K562 (cell line): ENCODE measurements around the gene RPL7A. TPM values are rescaled to one million over a fixed set of nuclear protein-coding genes. Genes with fewer than 3 reads are reported as not detected.

ENCODE experiments used
- ATAC-seq: fragments of 200-7000 bp; cut with Tn5 transposase; 3 replicates; pipeline ENCODE4 v1.9.1; 2020; ENCODE audit warnings: moderate library complexity
- BruUV-seq: library from RNA; stranded (reverse); fragments of 400-500 nt; replicated peaks from 2 replicates; lab custom pipeline; 2021; lab: Mats Ljungman, UMichigan
- CTCF ChIA-PET: fragments of 300-600 bp; formaldehyde crosslinking; extraction: SDS; loops from one replicate; lab custom pipeline; 2021; ENCODE audit warnings: low intra/inter-chr PET ratio; lab: Yijun Ruan, JAX
- POLR2A ChIA-PET: fragments of 300-600, 350-650 bp; sonication (Branson Sonifier 250); formaldehyde crosslinking; extraction: SDS; loops from one replicate; lab custom pipeline; 2021; ENCODE audit warnings: antibody characterized with exemption, inconsistent platforms; lab: Yijun Ruan, JAX
- DNase-seq, 4 experiments: peaks; one replicate each; pipeline versions ENCODE4 v3.0.0 to v3.0.0-alpha.2; 2011 to 2018; ENCODE audit warnings: low spot score in 3 of 4, mixed read lengths in 3 of 4; ENCODE audit errors: extremely low read depth in 1 of 4
- FAIRE-seq: peaks from 2 replicates; lab custom pipeline; 2011; peaks lifted over from hg19 to GRCh38; lab: Jason Lieb, UNC
- H2AFZ ChIP-seq: 2 replicates; pipeline ENCODE4 v1.6.0; 2011; ENCODE audit warnings: low read depth, low read length, control low read depth, inconsistent platforms
- H3K27ac ChIP-seq: fragments of 200-600 bp; 3 replicates; pipeline ENCODE4 v1.8.0; 2011; ENCODE audit warnings: low read depth, mild to moderate bottlenecking, control low read depth, inconsistent platforms, low read length, moderate library complexity, mixed read lengths; ENCODE audit errors: extremely low read depth
- H3K27me3 ChIP-seq, 2 experiments: fragments of 300-600 bp in 1 of 2; 2 replicates in 1 of 2; 3 replicates in 1 of 2; pipeline versions ENCODE4 v1.6.0 to v1.8.0; 2011; ENCODE audit warnings: inconsistent platforms in 2 of 2, low read length in 2 of 2, mild to moderate bottlenecking in 1 of 2, mixed read lengths in 1 of 2, moderate library complexity in 1 of 2; ENCODE audit not compliant: control insufficient read depth in 2 of 2, insufficient read depth in 2 of 2
- H3K36me3 ChIP-seq: fragments of 300-600 bp; 3 replicates; pipeline ENCODE4 v1.8.0; 2011; ENCODE audit warnings: mild to moderate bottlenecking, low read length, inconsistent platforms; ENCODE audit not compliant: control insufficient read depth, insufficient read depth
- H3K4me1 ChIP-seq, 2 experiments: fragments of 200-600 bp in 1 of 2; replicated peaks in 1 of 2; 2 replicates in 1 of 2; 3 replicates in 1 of 2; pipeline versions ENCODE4 v1.5.1 to v1.8.0; 2011; ENCODE audit warnings: inconsistent platforms in 2 of 2, low read length in 2 of 2, mild to moderate bottlenecking in 1 of 2, mixed read lengths in 1 of 2, moderate library complexity in 1 of 2; ENCODE audit not compliant: control insufficient read depth in 2 of 2, insufficient read depth in 2 of 2
- H3K4me2 ChIP-seq: 2 replicates; pipeline ENCODE4 v1.6.1; 2011; ENCODE audit warnings: low read length, control low read depth, inconsistent platforms, mixed read lengths; ENCODE audit not compliant: insufficient read depth
- H3K4me3 ChIP-seq: fragments of 200-600 bp; sonication (generic), shearing (Covaris generic); 2 replicates; pipeline ENCODE4 v1.5.1; 2016; ENCODE audit warnings: control low read depth, inconsistent platforms
- H3K79me2 ChIP-seq: fragments of 200-600 bp; 3 replicates; pipeline ENCODE4 v1.8.0; 2011; ENCODE audit warnings: low read length, inconsistent platforms; ENCODE audit not compliant: control insufficient read depth, insufficient read depth
- H3K9ac ChIP-seq, 2 experiments: 2 replicates each; pipeline versions ENCODE4 v1.6.0 to v1.6.1; 2011; ENCODE audit warnings: low read depth in 2 of 2, low read length in 2 of 2, control low read depth in 1 of 2, inconsistent platforms in 1 of 2, mild to moderate bottlenecking in 1 of 2, mixed read lengths in 1 of 2; ENCODE audit not compliant: insufficient read depth in 1 of 2
- H3K9me1 ChIP-seq: one replicate; pipeline ENCODE4 v1.6.0; 2011; ENCODE audit warnings: inconsistent platforms, mild to moderate bottlenecking, low read length, moderate library complexity; ENCODE audit not compliant: control insufficient read depth, insufficient read depth
- H3K9me3 ChIP-seq: replicated peaks from 2 replicates; pipeline ENCODE4 v1.5.1; 2011; ENCODE audit warnings: low read depth, low read length, inconsistent platforms; ENCODE audit not compliant: control insufficient read depth, insufficient read depth
- H4K20me1 ChIP-seq: replicated peaks from 2 replicates; pipeline ENCODE4 v1.6.1; 2011; ENCODE audit warnings: low read length, inconsistent platforms, mixed read lengths; ENCODE audit not compliant: control insufficient read depth, insufficient read depth
- ARID3A ChIP-seq: IDR thresholded peaks from 2 replicates; pipeline ENCODE4 v1.6.1; 2012; ENCODE audit warnings: low read depth, low read length, improper control_type of control experiment, borderline replicate concordance
- CCAR2 ChIP-seq: fragments of 200-400 bp; formaldehyde crosslinking; IDR thresholded peaks from 2 replicates; pipeline ENCODE4 v1.6.1; 2017; ENCODE audit warnings: mild to moderate bottlenecking, low read depth, low read length
- E2F1 ChIP-seq: sonication (generic); formaldehyde crosslinking; IDR thresholded peaks from 2 replicates; pipeline ENCODE4 v1.8.1; 2023; ENCODE audit warnings: mild to moderate bottlenecking, missing genetic modification reagents, moderate library complexity
- MEIS2 ChIP-seq: fragments of 450-650 bp; IDR thresholded peaks from 2 replicates; pipeline ENCODE4 v1.6.1; 2014; ENCODE audit warnings: mild to moderate bottlenecking; ENCODE audit not compliant: partially characterized antibody
- MIER1 ChIP-seq: fragments of 450-650 bp; IDR thresholded peaks from 2 replicates; pipeline ENCODE4 v1.6.1; 2016; ENCODE audit warnings: antibody characterized with exemption, mild to moderate bottlenecking, low read depth
- MITF ChIP-seq: IDR thresholded peaks from 2 replicates; pipeline ENCODE4 v1.6.1; 2014; ENCODE audit warnings: antibody characterized with exemption
- MTA1 ChIP-seq: fragments of 450-650 bp; IDR thresholded peaks from 2 replicates; pipeline ENCODE4 v1.6.1; 2017; ENCODE audit warnings: borderline replicate concordance
- PCBP1 ChIP-seq: fragments of 200-400 bp; formaldehyde crosslinking; IDR thresholded peaks from 2 replicates; pipeline ENCODE4 v1.6.1; 2018; ENCODE audit warnings: mild to moderate bottlenecking, low read depth, low read length; ENCODE audit not compliant: poor library complexity, severe bottlenecking
- TCF3 ChIP-seq: sonication (generic); formaldehyde crosslinking; IDR thresholded peaks from 2 replicates; pipeline ENCODE4 v1.4.0; 2020; ENCODE audit warnings: mild to moderate bottlenecking, missing genetic modification reagents
- WGBS: fragments of 100-300 bp; shearing (Covaris generic); methylation state at CpG from one replicate; pipeline ENCODE4 v1.1.6; 2016; ENCODE audit warnings: low coverage, mixed read lengths; ENCODE audit not compliant: insufficient coverage; ENCODE audit errors: missing lambda C conversion rate; 5-methylcytosine and 5-hydroxymethylcytosine counted together
- in situ Hi-C: fragments of 300-500 bp; cut with MboI; formaldehyde crosslinking; loops from 4 replicates; pipeline ENCODE4 v1.15.0; 2018; ENCODE audit warnings: inconsistent platforms, mixed read lengths
- intact Hi-C: fragments of 100-400 bp; cut with micrococcal nuclease; formaldehyde crosslinking; loops from 2 replicates; pipeline ENCODE4 v1.14.2; 2022
- polyA plus RNA-seq, 8 experiments: library from polyadenylated mRNA; depleted of rRNA in 4 of 8; stranded (reverse) in 5 of 8; unstranded in 3 of 8; fragments of >200 nt; fragmentation: Nextera tagmentation in 2 of 8; fragmentation: Illumina TruSeq in 1 of 8; extraction: Ambion mirVana in 2 of 8; extraction: Trizol in 1 of 8; gene quantifications; 2 replicates each; pipeline versions ENCODE4 v1.2.1 to v1.2.3, GENCODE V29; 2011 to 2014; ENCODE audit warnings: inconsistent platforms in 1 of 8, missing spikeins in 1 of 8
- total RNA-seq, 7 experiments: library from RNA; depleted of rRNA in 6 of 7; stranded (reverse); fragments of >200 nt in 6 of 7; fragmentation: Illumina TruSeq in 2 of 7; extraction: Trizol in 2 of 7; gene quantifications; 2 replicates each; pipeline versions ENCODE4 v1.2.1 to v1.2.3, GENCODE V29; 2011 to 2021; ENCODE audit warnings: low replicate concordance in 1 of 7

RPL7A gene
- total and polyA plus RNA-seq, 9 of the 15 experiments (the other 6 are each of a cell fraction or from before 2014, with no cell fraction given) = 1,935 to 3,760 (median 2,652) TPM

- H3K9ac ChIP-seq = 0 out of 4 replicates have a peak overlapping the region, but pooled peaks of 1 of the 2 experiments have one; percentile 14
- BruUV-seq = no TSS peak
- no peak overlapping the region for H2AFZ ChIP-seq
- ATAC-seq (no peak), FAIRE-seq (no peak), DNase-seq (no peak)
- H3K9me1 ChIP-seq = no peaks in the 10 kb centered on the region
- no peak overlapping the region for H3K4me3 ChIP-seq
- TF ChIP-seq E2F1 (CRISPR knock-in tag) (no peak), TCF3 (CRISPR knock-in tag) (no peak), MITF (no peak), MTA1 (no peak), MIER1 (no peak), PCBP1 (no peak), CCAR2 (no peak), MEIS2 (no peak), ARID3A (no peak)
- H4K20me1 ChIP-seq = no peaks in the 10 kb centered on the region
- H3K4me2 ChIP-seq = no peak overlapping the region
- peaks cover 0 to 9% of the 10 kb centered on the region in 2 experiments; a peak in 2 of 5 replicates for H3K4me1 ChIP-seq
- H3K27ac ChIP-seq = no peak overlapping the region
- peaks cover 3% of the 10 kb centered on the region for H3K9me3 ChIP-seq
- intact Hi-C loops = loop anchor here (10.0 kb wide), 1 partner anchor 48 kb away; the partner anchor contains the start of gene ABO
- no peaks in the 10 kb centered on the region for H3K79me2 ChIP-seq
- POLR2A ChIA-PET = interaction anchor here (0.7 to 0.9 kb wide), 2 partner anchors 8 to 12 kb away, joined by 3 to 4 read pairs; no protein-coding TSS in a partner anchor
- no peaks in the 10 kb centered on the region for H3K36me3 ChIP-seq
- in situ Hi-C loops = no loop called here
- WGBS = 60% methylated on average over 14 of the region's 14 CpGs
- CTCF ChIA-PET = no interaction called here
- peaks cover 0 to 8% of the 10 kb centered on the region in 2 experiments; a peak in 1 of 5 replicates for H3K27me3 ChIP-seq
These were observed 25.3 kb upstream of the RPL7A start for GRCh38 chr9:133322701-133323100.
